GM19452 (cell line): ENCODE data around the gene NAT8L.

Experiments used
- ATAC-seq: cut with Tn5 transposase; IDR thresholded peaks from one replicate; pipeline ENCODE4 v1.9.1; 2021; ENCODE audit not compliant: unreplicated experiment

NAT8L gene

GRCh38 chr4:2044542-2045517, 14.3 kb upstream of the NAT8L start:
- no peak for ATAC-seq

- ATAC-seq, result no peak
Observed at GRCh38 chr4:2045518-2045951, 13.6 kb upstream of the NAT8L start.

- no peak for ATAC-seq
Observed at GRCh38 chr4:2046031-2046961, 12.8 kb upstream of the NAT8L start.

GRCh38 chr4:2047031-2047660, 12.0 kb upstream of the NAT8L start:
- ATAC-seq, result no peak

GRCh38 chr4:2047781-2048581, 11.1 kb upstream of the NAT8L start:
- no peak for ATAC-seq

- no peak for ATAC-seq
Observed at GRCh38 chr4:2048831-2049230, 10.3 kb upstream of the NAT8L start.

- no peak for ATAC-seq
Observed at GRCh38 chr4:2049381-2049780, 9.7 kb upstream of the NAT8L start.

GRCh38 chr4:2049811-2050210, 9.3 kb upstream of the NAT8L start:
- no peak for ATAC-seq

- no peak for ATAC-seq
Observed at GRCh38 chr4:2051086-2051485, 8.0 kb upstream of the NAT8L start.

- ATAC-seq, result no peak
Observed at GRCh38 chr4:2054217-2054616, 4.9 kb upstream of the NAT8L start.

- no peak for ATAC-seq
Observed at GRCh38 chr4:2057382-2058065, 1.6 kb upstream of the NAT8L start.

- no peak for ATAC-seq
Observed at GRCh38 chr4:2058264-2059045, 672 bp upstream of the NAT8L start.

- no peak for ATAC-seq
Observed at GRCh38 chr4:2059726-2060602, 837 bp downstream of the NAT8L start.

GRCh38 chr4:2060611-2061185, 1.6 kb downstream of the NAT8L start:
- no peak for ATAC-seq

- ATAC-seq, result no peak
Observed at GRCh38 chr4:2061186-2062131, 2.3 kb downstream of the NAT8L start.

- no peak for ATAC-seq
Observed at GRCh38 chr4:2062168-2062807, 3.2 kb downstream of the NAT8L start.
